PFSK-1 (cell line): ENCODE data around the gene LMO7.

Experiments used
- TAF1 ChIP-seq: IDR thresholded peaks from 2 replicates; pipeline ENCODE4 v1.6.1; 2012; ENCODE audit warnings: low read length, control low read depth, borderline replicate concordance; ENCODE audit not compliant: insufficient read depth
- TF ChIP-seq, protein P1 (sequence below), 2 experiments: IDR thresholded peaks; 2 replicates each; pipeline versions ENCODE4 v1.6.1 to v1.8.0; 2011 to 2012; ENCODE audit warnings: low read depth in 2 of 2, low read length in 2 of 2, control low read depth in 1 of 2, inconsistent platforms in 1 of 2, mild to moderate bottlenecking in 1 of 2, moderate library complexity in 1 of 2; ENCODE audit not compliant: insufficient read depth in 1 of 2

DNA sequence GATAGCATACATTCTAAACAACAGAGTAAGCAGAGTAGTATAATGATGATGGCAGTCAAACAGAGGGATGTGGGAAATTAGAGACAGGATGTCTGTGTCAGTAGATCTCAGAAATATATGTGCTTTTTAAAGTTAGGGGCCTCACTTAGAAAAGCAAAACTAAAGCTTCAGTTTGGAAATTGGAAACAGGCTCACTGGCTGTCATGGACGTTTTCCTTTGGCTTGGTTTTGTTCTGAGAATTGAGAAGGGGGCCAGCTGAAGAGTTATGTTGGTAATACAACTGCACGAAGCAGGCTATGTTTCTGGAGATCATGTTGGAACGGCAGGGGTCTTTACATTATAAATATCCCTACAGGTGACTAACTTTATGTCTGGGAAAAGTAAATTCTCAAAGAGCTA lies 261.3 kb downstream of the LMO7 start:
- TF ChIP-seq, protein P1, sequence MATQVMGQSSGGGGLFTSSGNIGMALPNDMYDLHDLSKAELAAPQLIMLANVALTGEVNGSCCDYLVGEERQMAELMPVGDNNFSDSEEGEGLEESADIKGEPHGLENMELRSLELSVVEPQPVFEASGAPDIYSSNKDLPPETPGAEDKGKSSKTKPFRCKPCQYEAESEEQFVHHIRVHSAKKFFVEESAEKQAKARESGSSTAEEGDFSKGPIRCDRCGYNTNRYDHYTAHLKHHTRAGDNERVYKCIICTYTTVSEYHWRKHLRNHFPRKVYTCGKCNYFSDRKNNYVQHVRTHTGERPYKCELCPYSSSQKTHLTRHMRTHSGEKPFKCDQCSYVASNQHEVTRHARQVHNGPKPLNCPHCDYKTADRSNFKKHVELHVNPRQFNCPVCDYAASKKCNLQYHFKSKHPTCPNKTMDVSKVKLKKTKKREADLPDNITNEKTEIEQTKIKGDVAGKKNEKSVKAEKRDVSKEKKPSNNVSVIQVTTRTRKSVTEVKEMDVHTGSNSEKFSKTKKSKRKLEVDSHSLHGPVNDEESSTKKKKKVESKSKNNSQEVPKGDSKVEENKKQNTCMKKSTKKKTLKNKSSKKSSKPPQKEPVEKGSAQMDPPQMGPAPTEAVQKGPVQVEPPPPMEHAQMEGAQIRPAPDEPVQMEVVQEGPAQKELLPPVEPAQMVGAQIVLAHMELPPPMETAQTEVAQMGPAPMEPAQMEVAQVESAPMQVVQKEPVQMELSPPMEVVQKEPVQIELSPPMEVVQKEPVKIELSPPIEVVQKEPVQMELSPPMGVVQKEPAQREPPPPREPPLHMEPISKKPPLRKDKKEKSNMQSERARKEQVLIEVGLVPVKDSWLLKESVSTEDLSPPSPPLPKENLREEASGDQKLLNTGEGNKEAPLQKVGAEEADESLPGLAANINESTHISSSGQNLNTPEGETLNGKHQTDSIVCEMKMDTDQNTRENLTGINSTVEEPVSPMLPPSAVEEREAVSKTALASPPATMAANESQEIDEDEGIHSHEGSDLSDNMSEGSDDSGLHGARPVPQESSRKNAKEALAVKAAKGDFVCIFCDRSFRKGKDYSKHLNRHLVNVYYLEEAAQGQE (IDR thresholded peaks at IDR 0.05; ENCODE audit: insufficient read depth in 1 of 2, low read depth in 2 of 2, low read length in 2 of 2): no peak
- no peak for TF ChIP-seq TAF1
